ENCODE results near the gene ADO.

GRCh38 chr10:62806251-62806650 is 1.7 kb downstream of the ADO start:
- TF ChIP-seq CTCF (IDR thresholded peaks at IDR 0.05) = no peak
- no peak for TF ChIP-seq POLR2A (IDR thresholded peaks at IDR 0.05)
